H1 (cell line): ENCODE results near the gene FRRS1L. TPM values are rescaled to one million over a fixed set of nuclear protein-coding genes. Genes with fewer than 3 reads are reported as not detected.

Experiments
- HDAC2 ChIP-seq, 2 experiments: fragments of 300-600 bp in 1 of 2; sonication (generic) in 1 of 2; IDR thresholded peaks; 2 replicates each; pipeline ENCODE4 v1.6.1; 2011 to 2012; ENCODE audit warnings: low read depth in 2 of 2, low read length in 2 of 2, mild to moderate bottlenecking in 2 of 2, moderate library complexity in 2 of 2, borderline replicate concordance in 1 of 2, inconsistent platforms in 1 of 2
- PHF8 ChIP-seq: fragments of 200-600 bp; sonication (generic); conservative IDR thresholded peaks from 2 replicates; pipeline ENCODE4 v1.7.1; 2012; ENCODE audit warnings: low read depth, mild to moderate bottlenecking, inconsistent platforms, low read length, moderate library complexity
- RNF2 ChIP-seq: fragments of 200-900, 300-1000 bp; sonication (generic); IDR thresholded peaks from 2 replicates; pipeline ENCODE4 v1.7.1; 2016; ENCODE audit warnings: borderline replicate concordance, low read depth, mild to moderate bottlenecking, antibody characterized with exemption, low read length; ENCODE audit not compliant: poor library complexity, severe bottlenecking; ENCODE audit errors: missing control alignments
- SIRT6 ChIP-seq: IDR thresholded peaks from one replicate; pipeline ENCODE4 v1.7.1; 2012; ENCODE audit warnings: low read length, inconsistent platforms
- SIX5 ChIP-seq: IDR thresholded peaks from 2 replicates; pipeline ENCODE4 v1.6.1; 2011; ENCODE audit warnings: mild to moderate bottlenecking, low read depth, low read length
- TCF12 ChIP-seq: IDR thresholded peaks from 2 replicates; pipeline ENCODE4 v1.6.1; 2011; ENCODE audit warnings: low read depth, mild to moderate bottlenecking, low read length
- polyA plus RNA-seq, 7 experiments: library from polyadenylated mRNA; depleted of rRNA in 3 of 7; stranded (reverse) in 5 of 7; unstranded in 2 of 7; fragments of >200 nt in 5 of 7; fragments of 200-250 nt in 2 of 7; gene quantifications; 1 replicate in 5 of 7; 2 replicates in 1 of 7; 4 replicates in 1 of 7; pipeline versions ENCODE4 v1.2.1 to v1.2.3, GENCODE V29; 2011 to 2013; ENCODE audit warnings: missing spikeins in 2 of 7, mixed read lengths in 2 of 7
- total RNA-seq: library from RNA; stranded (reverse); fragmentation: NEBNext Ultra II Directional; extraction: Animal tissue kit (Norgen Biotek cat#: 25700); gene quantifications from 2 replicates; pipeline ENCODE4 v1.2.1, GENCODE V29; 2021
- TF ChIP-seq, protein P1 (sequence below): IDR thresholded peaks from 2 replicates; pipeline ENCODE4 v1.6.1; 2011; ENCODE audit warnings: low read length, improper control_type of control experiment

The FRRS1L gene
- total and polyA plus RNA-seq, 2 of the 8 experiments (the other 6 are each of a cell fraction or from before 2014, with no cell fraction given) = 1.0 to 2.2 TPM

DNA sequence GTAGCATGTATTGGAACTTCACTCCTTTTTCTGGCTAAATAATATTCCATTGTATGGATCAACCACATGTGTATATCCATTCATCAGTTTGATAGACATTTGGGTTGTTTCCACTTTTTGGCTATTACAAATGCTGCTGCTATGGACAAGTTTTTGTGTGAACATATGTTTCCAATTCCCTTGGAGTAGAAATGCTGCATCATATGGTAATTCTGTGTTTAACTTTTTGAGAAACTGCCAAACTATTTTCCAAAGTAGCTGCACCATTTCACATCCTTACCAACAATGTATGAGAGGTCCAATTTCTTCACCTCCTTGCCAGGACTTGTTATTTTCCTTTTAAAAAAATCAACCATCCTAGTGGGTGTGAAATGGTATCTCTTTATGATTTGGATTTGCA, 8.4 kb downstream of the FRRS1L start (continued):
- no peak for TF ChIP-seq RNF2
- TF ChIP-seq HDAC2 (IDR thresholded peaks at IDR 0.05; ENCODE audit: borderline replicate concordance in 1 of 2, low read depth in 2 of 2, low read length in 2 of 2) = no peak
- no peak for TF ChIP-seq TCF12
- TF ChIP-seq SIX5 = no peak
- TF ChIP-seq SIRT6 = no peak
- TF ChIP-seq, protein P1, sequence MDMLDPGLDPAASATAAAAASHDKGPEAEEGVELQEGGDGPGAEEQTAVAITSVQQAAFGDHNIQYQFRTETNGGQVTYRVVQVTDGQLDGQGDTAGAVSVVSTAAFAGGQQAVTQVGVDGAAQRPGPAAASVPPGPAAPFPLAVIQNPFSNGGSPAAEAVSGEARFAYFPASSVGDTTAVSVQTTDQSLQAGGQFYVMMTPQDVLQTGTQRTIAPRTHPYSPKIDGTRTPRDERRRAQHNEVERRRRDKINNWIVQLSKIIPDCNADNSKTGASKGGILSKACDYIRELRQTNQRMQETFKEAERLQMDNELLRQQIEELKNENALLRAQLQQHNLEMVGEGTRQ = no peak
- no peak for TF ChIP-seq PHF8
